ENCODE data around the gene ATP2A3.
"Not testable (repeated sequence)": the region's sequence is repeated elsewhere in the genome, so short reads cannot be mapped to it uniquely, and the experiment has no call there.

DNA sequence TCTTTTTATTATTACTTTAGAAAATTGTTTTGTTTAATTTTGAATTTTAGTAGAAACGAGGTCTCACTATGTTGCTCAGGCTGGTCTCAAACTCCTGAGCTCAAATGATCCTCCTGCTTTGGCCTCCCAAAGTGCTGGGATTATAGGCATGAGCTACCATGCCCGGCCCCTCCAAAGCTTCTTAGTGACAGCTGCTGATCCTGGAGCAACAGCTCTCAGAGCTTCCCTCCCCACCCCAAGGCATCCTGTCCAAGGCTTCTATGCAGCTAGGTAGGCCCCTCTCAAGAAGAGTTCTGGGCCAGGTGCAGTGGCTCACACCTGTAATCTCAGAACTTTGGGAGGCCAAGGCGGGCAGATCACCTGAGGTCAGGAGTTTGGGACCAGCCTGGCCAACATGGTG, 15.7 kb downstream of the ATP2A3 start:
- not testable (repeated sequence) for TF ChIP-seq ZFP3 (CRISPR knock-in tag; IDR thresholded peaks at IDR 0.05); PPARA (CRISPR knock-in tag; IDR thresholded peaks at IDR 0.05; ENCODE audit: borderline replicate concordance); CSDC2 (CRISPR knock-in tag; IDR thresholded peaks at IDR 0.05); ZNF565 (CRISPR knock-in tag; conservative IDR thresholded peaks at IDR 0.05; ENCODE audit: low read depth); ZFP30 (CRISPR knock-in tag; IDR thresholded peaks at IDR 0.05)
- TF ChIP-seq, protein P1, sequence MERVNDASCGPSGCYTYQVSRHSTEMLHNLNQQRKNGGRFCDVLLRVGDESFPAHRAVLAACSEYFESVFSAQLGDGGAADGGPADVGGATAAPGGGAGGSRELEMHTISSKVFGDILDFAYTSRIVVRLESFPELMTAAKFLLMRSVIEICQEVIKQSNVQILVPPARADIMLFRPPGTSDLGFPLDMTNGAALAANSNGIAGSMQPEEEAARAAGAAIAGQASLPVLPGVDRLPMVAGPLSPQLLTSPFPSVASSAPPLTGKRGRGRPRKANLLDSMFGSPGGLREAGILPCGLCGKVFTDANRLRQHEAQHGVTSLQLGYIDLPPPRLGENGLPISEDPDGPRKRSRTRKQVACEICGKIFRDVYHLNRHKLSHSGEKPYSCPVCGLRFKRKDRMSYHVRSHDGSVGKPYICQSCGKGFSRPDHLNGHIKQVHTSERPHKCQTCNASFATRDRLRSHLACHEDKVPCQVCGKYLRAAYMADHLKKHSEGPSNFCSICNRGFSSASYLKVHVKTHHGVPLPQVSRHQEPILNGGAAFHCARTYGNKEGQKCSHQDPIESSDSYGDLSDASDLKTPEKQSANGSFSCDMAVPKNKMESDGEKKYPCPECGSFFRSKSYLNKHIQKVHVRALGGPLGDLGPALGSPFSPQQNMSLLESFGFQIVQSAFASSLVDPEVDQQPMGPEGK (CRISPR knock-in tag; IDR thresholded peaks at IDR 0.05; ENCODE audit: borderline replicate concordance): not testable (repeated sequence)
- TF ChIP-seq, protein P2, sequence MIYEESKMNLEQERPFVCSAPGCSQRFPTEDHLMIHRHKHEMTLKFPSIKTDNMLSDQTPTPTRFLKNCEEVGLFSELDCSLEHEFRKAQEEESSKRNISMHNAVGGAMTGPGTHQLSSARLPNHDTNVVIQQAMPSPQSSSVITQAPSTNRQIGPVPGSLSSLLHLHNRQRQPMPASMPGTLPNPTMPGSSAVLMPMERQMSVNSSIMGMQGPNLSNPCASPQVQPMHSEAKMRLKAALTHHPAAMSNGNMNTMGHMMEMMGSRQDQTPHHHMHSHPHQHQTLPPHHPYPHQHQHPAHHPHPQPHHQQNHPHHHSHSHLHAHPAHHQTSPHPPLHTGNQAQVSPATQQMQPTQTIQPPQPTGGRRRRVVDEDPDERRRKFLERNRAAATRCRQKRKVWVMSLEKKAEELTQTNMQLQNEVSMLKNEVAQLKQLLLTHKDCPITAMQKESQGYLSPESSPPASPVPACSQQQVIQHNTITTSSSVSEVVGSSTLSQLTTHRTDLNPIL (CRISPR knock-in tag; IDR thresholded peaks at IDR 0.05; ENCODE audit: low read depth): not testable (repeated sequence)

All from SK-N-SH treated with all-trans-retinoic acid at 6 μM for 48 hours (cell line).